ENCODE results near the gene SAMD4A.

The SAMD4A gene

GRCh38 chr14:54807881-54808280 is 241.0 kb downstream of the SAMD4A start:
- no peak for DNase-seq

GRCh38 chr14:54808326-54809161 is 241.6 kb downstream of the SAMD4A start:
- no peak for DNase-seq

GRCh38 chr14:54809767-54810166 is 242.8 kb downstream of the SAMD4A start:
- DNase-seq: no peak

GRCh38 chr14:54812617-54813016 is 245.7 kb downstream of the SAMD4A start:
- DNase-seq: no peak

GRCh38 chr14:54813081-54813480 is 246.2 kb downstream of the SAMD4A start:
- no peak for DNase-seq

GRCh38 chr14:54814076-54814475 is 247.1 kb downstream of the SAMD4A start:
- DNase-seq: no peak

DNA sequence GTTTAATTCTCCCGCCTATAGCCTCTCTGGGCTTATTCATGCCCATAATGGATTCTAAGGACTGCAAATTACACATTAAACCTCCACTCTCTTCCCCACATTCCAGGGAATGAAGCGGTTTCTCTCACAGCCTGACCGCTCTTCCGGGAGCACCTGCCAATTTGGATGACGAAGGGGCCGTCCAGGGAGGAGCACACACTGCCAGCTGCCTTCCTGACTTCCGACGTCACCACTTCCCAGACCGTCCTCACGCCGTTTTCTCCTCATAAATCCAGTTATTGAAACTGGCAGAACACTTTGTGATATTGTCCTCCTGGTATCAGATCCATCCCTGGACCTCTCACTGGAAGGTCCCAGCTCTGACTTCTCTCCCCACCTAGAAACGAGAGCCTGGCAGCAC is 248.1 kb downstream of the SAMD4A start:
- no peak for DNase-seq

DNA sequence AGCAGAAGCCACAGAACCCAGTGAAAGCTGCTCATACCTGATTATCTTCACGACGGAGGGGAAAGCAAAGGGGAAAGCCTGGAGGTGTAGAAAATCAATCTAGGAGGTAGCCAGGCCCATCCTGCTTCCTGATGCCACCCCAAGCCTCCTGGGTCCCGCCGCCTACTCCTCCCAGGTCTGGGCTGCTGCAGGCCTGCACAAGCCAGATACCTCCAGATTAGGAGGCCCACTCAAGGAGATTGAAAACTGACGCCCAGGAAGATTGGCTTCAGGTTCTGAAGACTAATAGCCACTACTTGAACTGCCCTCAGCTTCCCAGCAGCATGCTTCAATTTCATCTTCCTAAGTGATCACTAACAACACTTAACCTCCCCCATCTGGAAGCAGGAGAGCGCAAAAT is 248.6 kb downstream of the SAMD4A start:
- no peak for DNase-seq

DNA sequence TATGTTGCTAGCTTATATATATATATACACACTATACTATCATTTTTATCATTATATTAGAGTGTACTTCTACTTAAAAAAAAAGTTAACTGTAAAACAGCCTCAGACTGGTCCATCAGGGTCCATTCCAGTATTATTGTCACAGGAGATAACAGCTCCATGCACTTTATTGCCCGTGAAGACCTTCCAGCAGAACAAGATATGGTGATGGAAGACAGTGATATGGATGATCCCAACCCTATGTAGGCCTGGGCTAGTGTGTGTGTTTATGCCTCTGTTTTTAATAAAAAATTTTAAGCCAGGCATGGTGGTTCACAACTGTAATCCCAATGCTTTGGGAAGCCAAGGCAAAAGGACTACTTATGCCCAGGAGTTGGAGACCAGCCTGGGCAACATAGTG is 249.5 kb downstream of the SAMD4A start:
- DNase-seq: no peak

- no peak for DNase-seq
Observed at GRCh38 chr14:54817506-54817905, 250.6 kb downstream of the SAMD4A start.

DNA sequence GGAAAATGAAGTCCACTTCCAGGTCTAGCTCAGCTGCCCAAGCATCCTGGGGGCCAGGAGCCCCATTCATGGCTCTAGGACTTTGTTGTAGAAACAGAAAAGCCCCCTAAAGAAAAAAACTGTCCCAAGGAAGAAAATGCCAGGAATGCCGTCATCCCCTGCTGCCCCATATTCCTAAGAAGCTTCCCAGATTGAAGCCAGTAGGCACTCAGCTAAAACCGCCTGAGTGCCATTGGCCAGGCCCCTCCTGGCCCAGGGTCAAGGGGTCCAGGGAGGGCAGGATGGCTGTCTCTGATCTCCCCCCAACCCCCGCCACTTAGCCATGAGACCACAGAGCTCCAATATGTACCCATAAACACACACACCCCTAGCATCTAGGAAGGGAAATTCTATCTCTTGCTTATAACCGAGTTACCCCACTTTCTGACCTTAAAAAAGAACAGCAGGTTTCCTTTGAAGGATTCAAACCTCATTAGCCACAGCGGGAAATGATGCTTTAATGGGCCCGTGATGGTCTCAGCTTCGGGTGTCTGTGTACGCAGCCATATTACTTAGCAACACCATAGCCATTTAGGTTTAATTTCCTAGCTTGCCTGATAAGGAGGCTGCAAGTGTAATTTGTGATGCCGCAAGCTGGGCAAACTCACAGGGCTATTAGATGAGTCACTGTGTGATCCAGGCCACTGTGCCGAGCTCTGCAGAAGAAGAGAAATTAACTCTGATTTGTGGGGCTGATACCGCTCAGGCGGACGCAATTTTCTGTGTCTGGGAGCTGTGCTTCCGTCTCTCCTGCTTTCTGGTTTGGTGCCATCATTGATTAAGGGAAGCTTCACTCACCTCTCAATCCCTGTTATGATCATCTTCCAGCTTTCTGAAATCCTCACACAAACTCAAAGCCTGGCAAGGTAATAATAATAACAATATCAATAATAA is 251.5 kb downstream of the SAMD4A start:
- DNase-seq: no peak

DNA sequence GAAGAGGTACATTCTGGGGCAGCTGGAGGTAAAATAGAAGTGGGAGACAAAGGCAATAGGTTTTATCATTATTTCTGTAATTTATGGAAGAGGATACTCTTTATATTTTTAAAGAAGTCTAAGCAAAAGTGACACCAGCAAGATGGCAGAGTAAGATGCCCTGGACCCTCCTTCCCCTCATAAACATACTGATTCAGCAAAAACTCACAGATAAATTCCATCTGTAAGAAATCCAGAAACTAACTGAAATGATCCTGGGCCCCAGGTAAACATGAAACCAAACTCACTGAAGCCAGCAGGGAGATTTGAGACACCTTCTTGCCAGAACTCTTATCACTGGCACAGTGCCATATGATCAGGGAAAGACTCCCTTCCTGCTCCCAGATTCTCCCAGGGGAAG is 255.8 kb downstream of the SAMD4A start:
- DNase-seq: no peak

GRCh38 chr14:54823757-54824549 is 257.0 kb downstream of the SAMD4A start:
- DNase-seq: no peak

DNA sequence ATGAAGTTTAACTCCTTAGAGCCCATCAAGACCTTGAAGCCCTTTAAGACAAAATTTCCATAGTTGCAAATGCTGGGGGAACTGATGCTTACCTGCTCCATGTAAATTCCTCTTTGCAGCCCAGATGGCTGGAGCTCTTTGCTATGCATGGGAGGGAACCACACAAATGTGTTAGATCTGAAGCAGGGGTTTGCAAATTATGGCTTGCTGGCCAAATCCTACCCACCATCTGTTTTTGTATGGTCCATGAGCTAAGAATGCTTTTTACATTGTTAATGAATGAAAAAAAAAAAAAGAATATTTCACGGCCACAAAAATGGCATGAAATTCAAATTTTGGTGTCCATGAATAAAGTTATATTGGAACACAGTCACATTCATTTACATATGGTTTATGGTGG is 261.1 kb downstream of the SAMD4A start:
- no peak for DNase-seq

GRCh38 chr14:54829486-54830224 is 262.7 kb downstream of the SAMD4A start:
- DNase-seq: no peak

DNA sequence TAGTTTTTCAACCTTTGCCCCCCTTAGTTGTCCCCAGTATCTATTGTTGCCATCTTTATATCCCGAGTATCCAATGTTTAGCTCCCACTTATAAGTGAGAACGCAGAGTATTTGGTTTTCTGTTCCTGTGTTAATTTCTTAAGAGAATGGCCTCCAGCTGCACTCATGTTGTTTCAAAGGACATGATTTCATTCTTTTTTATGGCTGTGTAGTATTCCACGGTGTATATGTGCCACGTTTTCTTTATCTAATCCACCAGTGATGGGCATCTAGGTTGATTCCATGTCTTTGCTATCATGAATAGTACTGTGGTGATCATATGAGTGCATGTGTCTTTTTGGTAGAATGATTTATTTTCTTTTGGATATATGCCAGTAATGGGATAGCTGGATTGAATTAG is 263.7 kb downstream of the SAMD4A start:
- DNase-seq: no peak

DNA sequence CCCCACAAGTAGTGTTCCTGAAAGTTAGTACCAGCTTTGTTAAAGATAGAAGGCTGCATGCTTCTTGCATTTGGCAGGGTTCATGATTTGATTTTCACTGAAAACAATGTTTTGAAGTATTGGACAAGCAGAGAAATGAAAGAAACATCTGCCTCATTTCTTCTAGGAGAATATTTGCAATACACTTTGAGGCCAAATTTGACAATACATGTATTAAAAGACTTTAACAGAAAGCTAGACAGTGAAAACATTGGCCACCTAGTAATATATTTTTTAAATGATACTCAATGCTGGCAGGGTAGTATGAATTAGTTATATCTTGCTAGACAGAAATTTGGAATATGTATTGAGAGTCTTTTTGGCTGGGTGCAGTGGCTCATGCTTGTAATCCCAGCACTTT is 267.2 kb downstream of the SAMD4A start:
- no peak for DNase-seq

GRCh38 chr14:54834727-54835126 is 267.8 kb downstream of the SAMD4A start:
- no peak for DNase-seq

GRCh38 chr14:54836231-54836630 is 269.3 kb downstream of the SAMD4A start:
- DNase-seq: no peak

DNA sequence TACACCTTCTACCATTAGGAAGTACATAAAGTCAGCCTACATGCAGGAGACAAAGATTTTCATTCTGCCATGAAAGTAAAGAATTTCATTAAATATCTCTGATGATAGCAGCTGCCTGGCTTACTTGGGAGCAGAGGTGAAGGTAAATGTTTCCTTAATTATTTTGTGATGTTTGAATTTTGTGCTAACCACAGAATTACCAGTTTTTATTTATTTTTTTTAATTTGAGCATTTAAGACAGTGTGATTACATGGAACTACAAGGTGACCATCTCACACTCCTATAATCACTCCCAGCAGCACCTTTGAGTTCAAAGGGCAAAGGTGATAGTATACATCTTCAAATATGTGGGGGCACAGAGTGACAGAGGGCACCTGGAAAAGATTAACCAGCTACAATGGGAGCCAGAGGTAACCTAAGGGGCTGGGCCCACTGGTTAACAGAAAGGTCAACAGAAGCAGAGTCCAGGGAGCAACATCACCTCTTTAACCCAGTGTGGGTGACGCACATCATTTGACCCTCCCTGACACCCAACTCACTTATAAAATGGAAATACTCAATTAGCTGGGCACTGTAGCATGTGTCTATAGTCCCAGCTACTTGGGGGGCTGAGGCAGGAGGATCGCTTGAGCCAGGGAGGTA is 270.7 kb downstream of the SAMD4A start:
- no peak for DNase-seq

DNA sequence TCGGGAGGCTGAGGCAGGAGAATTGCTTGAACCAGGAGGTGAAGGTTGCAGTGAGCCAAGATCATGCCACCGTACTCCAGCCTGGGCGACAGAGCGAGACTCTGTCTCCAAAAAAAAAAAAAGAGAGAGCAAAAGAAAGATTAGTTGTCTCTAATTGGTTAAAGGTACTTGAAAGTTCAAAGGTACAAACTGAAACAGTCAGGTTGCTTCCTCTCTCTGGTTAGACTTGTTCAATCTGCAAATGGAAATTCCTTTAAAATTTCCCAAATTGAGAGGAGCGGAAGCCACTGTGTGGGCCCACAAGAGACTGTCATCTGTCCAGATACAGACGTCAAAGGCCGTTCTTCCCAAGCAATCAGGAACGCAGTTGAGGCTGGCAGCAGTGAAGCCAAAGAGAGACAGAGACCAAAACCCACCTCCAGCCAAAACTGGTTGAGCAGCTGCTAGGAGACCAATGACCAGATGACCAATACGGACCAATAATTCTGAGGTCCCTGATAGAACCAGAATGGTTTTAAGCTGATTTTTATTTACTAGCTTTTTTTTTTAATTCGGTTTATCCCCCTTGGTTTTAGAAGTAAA is 272.1 kb downstream of the SAMD4A start:
- DNase-seq: no peak

Data from CD4-positive, alpha-beta T cell treated with Interleukin-6 for 4 hours (primary cell).